T47D (cell line): Measurements from ENCODE around the gene ORAI3.

Source experiments
- DNase-seq, 2 experiments: peaks; one replicate each; pipeline versions ENCODE4 v3.0.0 to v3.0.0-alpha.2; 2011 to 2012; ENCODE audit warnings: low read depth in 1 of 2, low spot score in 1 of 2
- JUND ChIP-seq: IDR thresholded peaks from 2 replicates; pipeline ENCODE4 v1.6.1; 2012; ENCODE audit warnings: low read depth
- in situ Hi-C: cut with HindIII; loops from 2 replicates; pipeline ENCODE4 v1.10.0; 2016; ENCODE audit warnings: low sequenced_read_pairs, low pct_unique_long_range_greater_than_20kb

ORAI3 gene

DNA sequence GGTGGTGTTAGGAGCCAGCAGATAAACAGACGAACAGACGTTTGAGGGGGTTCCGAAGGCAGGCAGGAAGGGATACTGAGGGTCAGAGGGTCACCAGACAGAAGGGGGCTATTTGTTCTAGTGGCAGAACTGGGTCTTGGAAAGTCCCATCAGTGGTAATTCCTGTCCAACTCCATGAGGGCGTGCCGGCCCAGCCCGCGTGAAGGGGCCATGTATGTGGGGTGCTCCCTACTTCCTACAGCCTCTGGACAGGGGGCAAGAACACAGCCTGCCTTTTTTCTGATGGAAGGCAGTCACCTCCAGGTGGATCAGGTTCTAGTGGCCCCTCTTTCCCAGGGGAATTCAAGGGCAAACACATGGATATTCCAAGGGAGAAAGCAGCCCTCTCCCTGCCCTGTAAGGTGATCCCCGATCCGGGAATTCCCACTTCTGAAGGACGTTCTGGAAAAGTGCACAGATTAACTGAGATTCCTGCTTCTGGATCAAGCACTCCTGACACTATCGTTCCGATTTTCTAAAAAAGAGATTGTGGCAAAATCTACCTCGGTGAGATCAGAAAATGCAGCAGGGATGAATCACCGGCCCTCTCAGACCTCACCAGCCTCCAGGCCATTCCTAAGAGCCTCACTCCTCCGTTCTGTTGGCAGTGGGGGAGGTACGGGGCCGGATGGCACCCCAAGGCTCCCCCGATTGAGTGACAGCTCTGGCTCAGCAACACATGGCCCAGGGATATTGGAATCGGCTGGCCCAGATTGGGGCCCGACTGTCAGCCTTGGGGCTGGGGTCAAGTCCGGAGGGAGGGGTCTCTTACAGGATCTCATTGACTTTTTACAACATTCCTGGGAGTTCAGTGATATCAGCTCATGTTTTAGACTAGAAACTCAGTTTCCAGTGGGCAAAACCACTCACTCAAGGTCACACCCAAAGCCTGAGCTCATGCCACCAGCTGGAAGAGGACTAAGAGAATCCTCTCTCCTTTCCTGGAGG is 49.1 kb downstream of the ORAI3 start:
- DNase-seq, result no peak
- no peak for TF ChIP-seq JUND
- in situ Hi-C loops, result no loop called here

GRCh38 chr16:30998852-30999761 is 50.2 kb downstream of the ORAI3 start:
- no peak for TF ChIP-seq JUND
- in situ Hi-C loops, result no loop called here
- DNase-seq, result no peak

- in situ Hi-C loops, result no loop called here
Observed at GRCh38 chr16:31000671-31001382, 52.0 kb downstream of the ORAI3 start.

GRCh38 chr16:31001507-31002249 is 52.8 kb downstream of the ORAI3 start:
- DNase-seq, result no peak
- no peak for TF ChIP-seq JUND
- in situ Hi-C loops, result no loop called here

More at GRCh38 chr16:31000671-31001382, 52.0 kb downstream of the ORAI3 start:
- TF ChIP-seq JUND, result no peak
- no peak for DNase-seq

- peak; percentile 91 to 92 for DNase-seq
- TF ChIP-seq JUND, result no peak
- in situ Hi-C loops, result no loop called here
Observed at GRCh38 chr16:31002250-31002700, 53.4 kb downstream of the ORAI3 start.

DNA sequence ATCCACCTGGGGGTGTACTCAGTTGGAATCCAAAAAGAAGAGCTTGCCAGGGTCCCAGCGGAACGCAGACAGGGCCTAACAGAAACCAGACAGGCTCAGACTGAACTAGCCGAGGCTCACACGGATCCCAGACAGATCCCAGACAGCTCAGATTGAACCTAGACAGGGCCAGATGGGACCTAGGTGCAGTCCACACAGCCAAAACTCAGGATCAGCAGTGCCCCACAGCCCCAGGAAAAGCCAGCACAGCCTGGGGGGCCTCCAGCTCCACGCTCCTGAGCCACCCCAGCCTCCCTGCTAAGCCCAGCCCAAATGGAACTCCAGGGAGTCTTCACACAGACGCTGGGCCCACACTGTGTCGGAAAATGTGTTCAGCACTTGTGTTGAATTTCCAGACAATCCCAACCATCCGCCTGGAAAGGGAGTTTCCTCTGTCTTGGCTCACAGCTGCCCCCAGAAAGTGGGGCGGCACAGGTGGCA is 54.0 kb downstream of the ORAI3 start:
- in situ Hi-C loops, result no loop called here
- TF ChIP-seq JUND, result no peak
- DNase-seq, result no peak

- TF ChIP-seq JUND, result no peak
- in situ Hi-C loops, result no loop called here
- DNase-seq, result no peak
Observed at GRCh38 chr16:31003744-31004143, 54.9 kb downstream of the ORAI3 start.
